Inflammatory macrophage treated with lipopolysaccharide for 4 hours (primary cell): Measurements from ENCODE around the gene S100A4.
"Not testable (repeated sequence)": the region's sequence is repeated elsewhere in the genome, so short reads cannot be mapped to it uniquely, and the experiment has no call there.

Source experiments
- DNase-seq: peaks from one replicate; pipeline ENCODE4 v3.0.0-alpha.2; 2020

S100A4 gene

GRCh38 chr1:153545067-153546055 lies at the start of gene S100A4:
S100A4 (minus strand) TSS chr1:153545806; CDS start chr1:153544794, 1,012 bp downstream.
- peak; percentile 84 for DNase-seq

DNA sequence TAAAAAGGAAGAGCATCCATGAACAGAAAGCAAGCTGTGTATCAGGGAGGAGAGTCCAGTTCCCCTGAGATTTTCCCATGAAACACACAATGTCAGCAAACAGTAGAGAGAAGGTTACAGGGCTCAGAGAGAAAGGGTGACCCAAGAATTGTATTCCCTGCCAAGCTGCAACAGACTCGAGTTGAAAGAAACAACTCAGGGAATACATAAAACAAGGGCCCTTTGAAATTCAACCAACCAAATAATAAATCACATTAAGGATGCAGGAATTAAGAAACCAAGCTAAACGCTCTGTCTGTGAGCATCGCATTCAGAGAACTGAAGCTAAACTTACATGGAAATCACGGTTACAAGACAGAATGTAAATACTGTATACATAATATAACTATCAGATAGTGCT lies 47.1 kb upstream of the S100A4 start:
- no peak for DNase-seq

GRCh38 chr1:153588482-153588881 lies 42.9 kb upstream of the S100A4 start:
- DNase-seq = no peak

- not testable (repeated sequence) for DNase-seq
Measured at GRCh38 chr1:153588033-153588432, 42.4 kb upstream of the S100A4 start.

DNA sequence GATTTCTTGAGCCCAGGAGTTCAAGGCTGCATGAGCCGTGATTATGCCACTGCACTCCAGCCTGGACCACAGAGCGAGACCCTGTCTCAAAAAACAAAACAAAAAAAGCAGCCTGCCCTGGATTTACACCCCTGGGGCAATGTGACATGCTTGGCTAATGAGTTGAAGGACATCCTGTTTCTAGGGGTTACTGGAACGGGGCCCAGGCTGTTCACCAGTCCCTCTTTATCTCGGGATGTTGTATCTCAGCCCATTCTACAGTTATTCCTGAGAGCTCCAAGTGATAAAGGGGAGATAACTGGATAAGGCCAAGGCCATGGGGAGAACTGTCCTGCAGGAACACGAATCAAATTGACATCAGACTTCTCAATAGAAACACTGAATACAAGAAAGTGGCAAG lies 41.7 kb upstream of the S100A4 start:
- no peak for DNase-seq

- DNase-seq = no peak
Measured at GRCh38 chr1:153586347-153586746, 40.7 kb upstream of the S100A4 start.

- no peak for DNase-seq
Measured at GRCh38 chr1:153585006-153585405, 39.4 kb upstream of the S100A4 start.

- DNase-seq = no peak
Measured at GRCh38 chr1:153583976-153584375, 38.4 kb upstream of the S100A4 start.

DNA sequence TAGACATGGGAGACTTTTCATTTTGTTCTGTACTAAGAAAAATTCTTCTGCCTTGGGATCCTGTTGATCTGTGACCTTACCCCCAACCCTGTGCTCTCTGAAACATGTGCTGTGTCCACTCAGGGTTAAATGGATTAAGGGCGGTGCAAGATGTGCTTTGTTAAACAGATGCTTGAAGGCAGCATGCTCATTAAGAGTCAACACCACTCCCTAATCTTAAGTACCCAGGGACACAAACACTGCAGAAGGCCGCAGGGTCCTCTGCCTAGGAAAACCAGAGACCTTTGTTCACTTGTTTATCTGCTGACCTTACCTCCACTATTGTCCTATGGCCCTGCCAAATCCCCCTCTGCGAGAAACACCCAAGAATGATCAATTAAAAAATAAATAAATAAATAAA lies 37.9 kb upstream of the S100A4 start:
- DNase-seq = not testable (repeated sequence)

DNA sequence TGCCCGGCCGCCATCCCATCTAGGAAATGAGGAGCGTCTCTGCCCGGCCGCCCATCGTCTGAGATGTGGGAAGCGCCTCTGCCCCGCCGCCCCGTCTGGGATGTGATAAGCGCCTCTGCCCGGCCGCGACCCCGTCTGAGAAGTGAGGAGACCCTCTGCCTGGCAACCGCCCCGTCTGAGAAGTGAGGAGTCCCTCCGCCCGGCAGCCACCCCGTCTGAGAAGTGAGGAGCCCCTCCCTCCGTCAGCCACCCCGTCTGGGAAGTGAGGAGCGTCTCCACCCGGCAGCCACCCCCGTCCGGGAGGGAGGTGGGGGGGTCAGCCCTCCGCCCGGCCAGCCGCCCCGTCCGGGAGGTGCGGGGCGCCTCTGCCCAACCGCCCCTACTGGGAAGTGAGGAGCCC lies 37.2 kb upstream of the S100A4 start:
- DNase-seq = not testable (repeated sequence)

DNA sequence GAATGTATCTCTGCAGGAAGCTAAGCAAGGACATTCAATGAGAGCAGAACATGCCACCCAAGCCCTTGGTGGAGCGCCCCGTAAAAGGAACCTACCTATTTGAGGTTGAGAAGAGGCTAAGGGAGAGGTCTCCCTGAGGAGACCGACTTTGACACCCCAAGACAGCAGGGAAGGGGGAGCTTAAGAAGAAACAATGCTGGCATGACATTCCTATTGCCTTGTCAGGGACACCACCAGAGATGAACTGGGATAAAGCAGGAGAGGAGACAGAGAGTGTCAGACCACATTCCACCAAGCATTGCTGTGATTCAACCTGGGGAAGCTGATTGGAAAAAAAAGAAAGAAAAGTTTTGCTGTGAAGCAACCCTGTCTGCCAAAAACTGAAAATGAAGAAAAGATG lies 33.3 kb upstream of the S100A4 start:
- DNase-seq = no peak

GRCh38 chr1:153578490-153578889 lies 32.9 kb upstream of the S100A4 start:
- no peak for DNase-seq

DNA sequence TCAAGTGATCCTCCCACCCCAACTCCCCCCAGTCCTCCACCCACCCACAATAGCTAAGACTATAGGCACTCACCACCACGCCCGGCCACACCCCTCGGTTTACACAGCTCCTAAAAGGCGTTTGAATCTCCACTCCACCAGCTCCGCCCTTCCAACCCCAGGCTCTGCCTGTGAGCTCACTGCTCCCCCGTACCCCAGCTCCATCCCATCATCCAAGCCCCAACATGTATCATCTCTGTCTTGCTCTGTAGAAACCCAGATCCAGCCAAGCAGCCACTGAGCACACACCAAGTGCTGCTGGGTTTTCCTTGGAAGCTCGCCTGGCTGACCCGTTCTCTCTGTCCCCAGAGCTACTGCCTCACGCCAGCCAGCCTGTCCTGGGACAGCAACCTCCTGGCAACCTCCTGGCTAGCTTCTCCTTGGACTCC lies 32.0 kb upstream of the S100A4 start:
- no peak for DNase-seq

GRCh38 chr1:153577138-153577537 lies 31.5 kb upstream of the S100A4 start:
- DNase-seq = no peak

DNA sequence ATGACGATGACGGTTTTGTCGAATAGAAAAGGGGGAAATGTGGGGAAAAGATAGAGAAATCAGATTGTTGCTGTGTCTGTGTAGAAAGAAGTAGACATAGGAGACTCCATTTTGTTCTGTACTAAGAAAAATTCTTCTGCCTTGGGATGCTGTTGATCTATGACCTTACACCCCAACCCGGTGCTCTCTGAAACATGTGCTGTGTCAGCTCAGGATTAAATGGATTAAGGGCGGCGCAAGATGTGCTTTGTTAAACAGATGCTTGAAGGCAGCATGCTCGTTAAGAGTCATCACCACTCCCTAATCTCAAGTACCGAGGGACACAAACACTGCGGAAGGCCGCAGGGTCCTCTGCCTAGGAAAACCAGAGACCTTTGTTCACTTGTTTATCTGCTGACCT lies 29.9 kb upstream of the S100A4 start:
- DNase-seq = not testable (repeated sequence)

- DNase-seq = not testable (repeated sequence)
Measured at GRCh38 chr1:153575081-153575491, 29.5 kb upstream of the S100A4 start.

DNA sequence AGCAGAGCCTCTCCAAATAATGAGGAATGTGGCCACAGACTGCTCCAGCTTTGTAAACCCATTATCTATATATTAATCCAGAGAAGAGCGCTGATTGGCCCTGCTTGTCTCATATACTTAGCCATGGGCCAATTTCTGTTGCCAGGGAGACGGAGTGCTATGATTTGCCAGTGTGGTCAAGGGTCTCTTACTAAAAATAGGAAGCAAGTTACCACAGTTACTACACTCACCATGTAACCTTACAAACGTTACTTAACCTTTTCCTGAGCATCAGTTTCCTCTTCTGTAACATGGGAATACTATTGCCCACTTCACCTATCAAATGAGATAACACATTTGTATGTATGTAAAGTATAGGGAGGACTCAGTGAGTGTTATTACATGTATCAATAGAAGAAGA lies 27.7 kb upstream of the S100A4 start:
- DNase-seq = peak; percentile 77

GRCh38 chr1:153572569-153573015 lies 27.0 kb upstream of the S100A4 start:
- DNase-seq = peak; percentile 96

DNA sequence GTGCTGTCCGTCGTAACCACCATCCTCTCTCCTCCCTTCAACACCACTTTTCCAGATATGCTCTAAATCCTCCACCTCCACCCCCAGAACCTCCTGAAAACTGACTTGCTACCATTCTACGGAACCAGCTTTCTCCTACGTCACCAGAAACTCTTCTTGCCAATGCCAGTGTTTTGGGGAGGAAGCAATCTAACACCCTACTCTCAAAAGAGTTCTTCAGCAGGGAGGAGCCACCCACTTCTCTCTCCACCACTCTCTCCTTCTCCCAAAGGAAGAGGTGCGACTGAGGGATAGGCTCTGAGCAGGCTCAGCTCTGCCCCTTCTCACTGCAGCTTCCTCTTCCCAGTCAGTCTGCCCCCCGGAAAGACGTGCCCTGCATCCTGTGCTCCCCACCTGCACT lies 26.1 kb upstream of the S100A4 start:
- no peak for DNase-seq

DNA sequence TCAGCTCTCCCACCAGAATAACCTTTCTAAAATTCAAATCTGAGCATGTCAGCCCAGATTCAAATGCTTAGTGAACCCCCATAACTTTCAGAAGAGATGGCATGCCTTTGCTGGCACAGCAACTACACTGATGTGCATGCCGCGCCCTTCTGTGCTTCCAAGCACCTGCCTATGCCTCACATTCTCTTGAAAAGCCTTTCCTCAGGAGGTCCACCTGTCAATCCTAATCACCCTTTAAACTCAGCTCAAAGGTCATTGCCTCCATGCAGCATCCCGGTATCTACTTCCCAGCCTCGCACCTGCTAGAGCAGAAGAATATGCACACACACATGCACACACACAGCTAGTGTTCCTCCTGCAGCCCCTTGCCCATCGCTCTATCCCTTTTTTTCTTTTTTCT lies 25.3 kb upstream of the S100A4 start:
- DNase-seq = no peak

GRCh38 chr1:153569465-153569864 lies 23.9 kb upstream of the S100A4 start:
- DNase-seq = no peak

- DNase-seq = peak; percentile 77
Measured at GRCh38 chr1:153568367-153569099, 22.9 kb upstream of the S100A4 start.

DNA sequence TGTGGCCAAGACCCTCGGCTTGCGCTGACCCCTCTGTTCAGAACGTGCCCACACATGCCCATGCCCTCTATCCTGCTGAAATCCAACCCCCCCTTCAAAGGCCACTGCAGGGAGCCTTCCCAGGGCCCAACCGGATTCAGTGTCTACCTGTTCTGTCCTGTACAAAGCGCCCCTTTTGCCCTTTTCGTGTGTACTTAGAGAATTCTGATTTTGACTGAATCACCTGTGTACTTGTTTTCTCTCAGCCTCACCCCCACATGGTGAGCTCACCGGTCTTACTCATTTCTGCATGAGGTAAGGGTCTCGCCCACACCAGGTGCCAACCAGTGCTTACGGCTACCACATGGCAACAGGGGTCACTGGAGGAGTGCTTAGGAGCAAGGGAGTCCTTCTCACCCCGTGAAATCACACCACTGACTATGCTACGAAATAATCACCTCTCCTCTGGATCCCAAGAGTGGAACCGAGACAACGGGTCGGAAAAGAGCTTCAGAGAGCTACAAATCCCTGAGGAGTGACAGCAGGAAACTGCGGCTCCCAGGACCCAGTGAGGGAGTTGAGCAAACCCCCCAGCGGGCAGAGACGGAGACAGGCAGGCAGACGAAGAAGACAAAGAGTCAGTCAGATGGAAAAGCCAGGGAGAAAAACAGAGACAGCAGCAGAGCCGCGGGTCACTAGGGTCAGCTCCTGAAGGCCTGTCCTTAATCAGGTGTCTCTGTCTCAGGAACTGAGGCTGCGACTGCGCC lies 22.2 kb upstream of the S100A4 start:
- DNase-seq = no peak
